OCI-LY7 (cell line): ENCODE results near the gene XPNPEP1. TPM values are rescaled to one million over a fixed set of nuclear protein-coding genes. Genes with fewer than 3 reads are reported as not detected.

ENCODE experiments used
- BruUV-seq: library from RNA; stranded (reverse); fragments of 400-500 nt; replicated peaks from 2 replicates; lab custom pipeline; 2021; lab: Mats Ljungman, UMichigan
- CTCF ChIA-PET: fragments of 300-600 bp; sonication (Branson Sonifier 250); formaldehyde crosslinking; loops from one replicate; lab custom pipeline; 2022; ENCODE audit warnings: antibody characterized with exemption; ENCODE audit not compliant: unreplicated experiment; lab: Charles Lee
- POLR2A ChIA-PET: fragments of 300-600 bp; sonication (Branson Sonifier 250); formaldehyde crosslinking; loops from one replicate; lab custom pipeline; 2022; ENCODE audit warnings: antibody characterized with exemption; lab: Charles Lee
- DNase-seq: peaks from one replicate; pipeline ENCODE4 v3.0.0-alpha.2; 2015; ENCODE audit warnings: low spot score
- H2AFZ ChIP-seq: fragments of 200-600 bp; sonication (generic), shearing (Covaris generic); 2 replicates; pipeline ENCODE4 v1.6.1; 2014; ENCODE audit warnings: mild to moderate bottlenecking, antibody characterized with exemption, low read length, moderate library complexity
- H3K27ac ChIP-seq: fragments of 200-600 bp; sonication (generic); 2 replicates; pipeline ENCODE4 v1.5.1; 2014; ENCODE audit warnings: mixed run types, low read depth, mild to moderate bottlenecking, moderate library complexity, low read length, inconsistent platforms; ENCODE audit not compliant: poor library complexity, severe bottlenecking
- H3K36me3 ChIP-seq: fragments of 200-600 bp; sonication (generic); 2 replicates; pipeline ENCODE4 v1.6.1; 2014; ENCODE audit warnings: mild to moderate bottlenecking, antibody characterized with exemption, low read length, moderate library complexity, mixed read lengths; ENCODE audit not compliant: insufficient read depth
- H3K4me1 ChIP-seq: fragments of 200-600 bp; sonication (generic); 2 replicates; pipeline ENCODE4 v1.5.1; 2014; ENCODE audit warnings: mild to moderate bottlenecking, low read length; ENCODE audit not compliant: insufficient read depth, poor library complexity, severe bottlenecking
- H3K4me2 ChIP-seq: fragments of 200-600 bp; sonication (generic); 2 replicates; pipeline ENCODE4 v1.6.1; 2014; ENCODE audit warnings: mild to moderate bottlenecking, low read length
- H3K4me3 ChIP-seq: fragments of 200-600 bp; sonication (generic); 2 replicates; pipeline ENCODE4 v1.5.1; 2014; ENCODE audit warnings: mild to moderate bottlenecking, low read depth, low read length; ENCODE audit not compliant: poor library complexity, severe bottlenecking
- H3K79me2 ChIP-seq: fragments of 200-600 bp; sonication (generic); 2 replicates; pipeline ENCODE4 v1.6.1; 2016; ENCODE audit warnings: low read depth, mild to moderate bottlenecking, low read length, moderate library complexity, mixed read lengths; ENCODE audit not compliant: insufficient read depth
- H3K9me2 ChIP-seq: fragments of 200-600 bp; sonication (generic); 2 replicates; pipeline ENCODE4 v1.6.1; 2016; ENCODE audit warnings: mild to moderate bottlenecking, low read length, mixed read lengths; ENCODE audit not compliant: insufficient read depth
- H3K9me3 ChIP-seq: fragments of 200-600 bp; sonication (generic); 2 replicates; pipeline ENCODE4 v1.6.1; 2014; ENCODE audit warnings: mild to moderate bottlenecking, mixed run types, low read length, mixed read lengths
- H4K20me1 ChIP-seq: fragments of 200-600 bp; sonication (generic); 2 replicates; pipeline ENCODE4 v1.6.1; 2014; ENCODE audit warnings: mild to moderate bottlenecking, antibody characterized with exemption, low read length, moderate library complexity, mixed read lengths; ENCODE audit not compliant: insufficient read depth
- EZH2phosphoT487 ChIP-seq: fragments of 200-600 bp; sonication (generic); IDR thresholded peaks from 2 replicates; pipeline ENCODE4 v1.6.1; 2018; ENCODE audit warnings: low read depth, borderline replicate concordance, mild to moderate bottlenecking, mixed run types, antibody characterized with exemption, low read length, moderate library complexity, mixed read lengths
- intact Hi-C: fragments of 100-400 bp; cut with micrococcal nuclease; formaldehyde crosslinking; loops from one replicate; pipeline ENCODE4 v1.10.0; 2022; ENCODE audit not compliant: unreplicated experiment
- total RNA-seq, 2 experiments: library from RNA; depleted of rRNA in 1 of 2; stranded (reverse); fragments of >200 nt in 1 of 2; shearing (Covaris generic) in 1 of 2; gene quantifications; 2 replicates each; pipeline ENCODE4 v1.2.3, GENCODE V29; 2014 to 2022
- TF ChIP-seq, protein P1 (sequence below): fragments of 200-600 bp; sonication (generic); conservative IDR thresholded peaks from 2 replicates; pipeline ENCODE4 v1.5.1; 2014; ENCODE audit warnings: mild to moderate bottlenecking, antibody characterized with exemption, low read length, moderate library complexity, mixed read lengths

Gene XPNPEP1
- total RNA-seq, 2 experiments from 2014 or later = 136 to 237 TPM

DNA sequence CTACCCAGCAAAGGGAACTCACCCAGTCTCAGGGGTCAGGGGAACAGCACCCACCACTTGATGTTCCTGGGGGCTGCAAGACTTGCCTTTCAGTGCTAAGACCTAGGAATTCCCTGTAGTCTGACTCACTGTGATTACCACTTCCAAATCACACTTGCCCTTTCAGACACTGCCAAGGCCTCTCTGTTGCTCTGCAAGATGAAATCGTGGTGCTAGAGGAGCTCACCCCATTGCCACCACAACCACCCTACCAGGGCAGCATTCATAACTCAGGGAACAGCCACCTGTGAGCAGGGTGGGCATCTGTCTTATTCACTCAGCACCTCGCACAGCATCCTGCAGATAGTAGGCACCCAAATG is 36.5 kb downstream of the XPNPEP1 start:
- no TSS peak for BruUV-seq
- Histone ChIP-seq H3K9me2 (no peaks in the 10 kb centered on the region), H3K27ac (no peak overlapping the region), H3K4me1 (peaks cover 23% of the 10 kb centered on the region), H2AFZ (no peak overlapping the region), H3K4me3 (no peak overlapping the region), H3K79me2 (no peaks in the 10 kb centered on the region), H4K20me1 (no peaks in the 10 kb centered on the region; the same call in 1 of the 2 replicates), H3K4me2 (no peak overlapping the region), H3K36me3 (peaks cover 99% of the 10 kb centered on the region), H3K9me3 (no peaks in the 10 kb centered on the region)
- no peak for TF ChIP-seq EZH2phosphoT487
- TF ChIP-seq, protein P1, sequence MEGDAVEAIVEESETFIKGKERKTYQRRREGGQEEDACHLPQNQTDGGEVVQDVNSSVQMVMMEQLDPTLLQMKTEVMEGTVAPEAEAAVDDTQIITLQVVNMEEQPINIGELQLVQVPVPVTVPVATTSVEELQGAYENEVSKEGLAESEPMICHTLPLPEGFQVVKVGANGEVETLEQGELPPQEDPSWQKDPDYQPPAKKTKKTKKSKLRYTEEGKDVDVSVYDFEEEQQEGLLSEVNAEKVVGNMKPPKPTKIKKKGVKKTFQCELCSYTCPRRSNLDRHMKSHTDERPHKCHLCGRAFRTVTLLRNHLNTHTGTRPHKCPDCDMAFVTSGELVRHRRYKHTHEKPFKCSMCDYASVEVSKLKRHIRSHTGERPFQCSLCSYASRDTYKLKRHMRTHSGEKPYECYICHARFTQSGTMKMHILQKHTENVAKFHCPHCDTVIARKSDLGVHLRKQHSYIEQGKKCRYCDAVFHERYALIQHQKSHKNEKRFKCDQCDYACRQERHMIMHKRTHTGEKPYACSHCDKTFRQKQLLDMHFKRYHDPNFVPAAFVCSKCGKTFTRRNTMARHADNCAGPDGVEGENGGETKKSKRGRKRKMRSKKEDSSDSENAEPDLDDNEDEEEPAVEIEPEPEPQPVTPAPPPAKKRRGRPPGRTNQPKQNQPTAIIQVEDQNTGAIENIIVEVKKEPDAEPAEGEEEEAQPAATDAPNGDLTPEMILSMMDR = no peak
- POLR2A ChIA-PET = interaction anchor here (1.8 kb wide), 1 partner anchor 23 kb away, joined by 4 read pairs; no protein-coding TSS in a partner anchor
- intact Hi-C loops = no loop called here
- CTCF ChIA-PET = interaction anchor here (0.9 kb wide), 1 partner anchor 24 kb away, joined by 3 read pairs; no protein-coding TSS in a partner anchor
- no peak for DNase-seq

DNA sequence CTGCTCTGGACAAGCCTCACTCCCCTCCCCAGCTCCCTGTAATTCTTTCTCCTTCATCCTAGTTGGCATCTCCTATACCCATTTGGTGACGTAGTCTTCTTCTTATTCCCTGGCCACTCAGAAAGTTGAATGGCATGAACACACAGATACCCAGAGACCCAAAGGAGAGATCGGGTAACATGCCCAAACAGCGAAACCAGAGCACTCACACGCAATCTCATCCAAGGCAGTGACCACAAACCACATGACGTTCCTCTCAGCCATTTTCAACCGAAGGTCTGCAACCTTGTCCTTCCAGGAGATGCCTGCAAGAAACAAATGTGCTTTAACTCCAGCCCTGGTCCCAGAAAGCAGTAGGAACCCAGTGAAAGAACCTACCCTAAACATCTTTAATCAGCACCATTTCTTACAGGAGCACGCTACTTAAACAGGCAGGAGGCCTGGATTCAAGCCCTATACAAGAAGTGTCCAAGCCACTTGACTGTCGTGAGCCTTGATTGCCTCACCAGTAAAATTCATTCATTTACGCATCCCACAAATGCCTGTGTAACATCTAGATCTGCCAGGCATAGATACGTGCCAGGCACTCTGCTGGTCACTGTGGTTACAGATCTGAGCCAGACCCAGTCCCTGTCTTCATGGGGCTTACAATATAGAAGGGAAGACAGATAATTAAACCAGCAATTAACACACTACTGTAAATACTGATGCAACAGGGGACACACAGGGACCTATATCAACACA is 37.1 kb downstream of the XPNPEP1 start:
- TF ChIP-seq, protein P1 = no peak
- TF ChIP-seq EZH2phosphoT487 = no peak
- POLR2A ChIA-PET = no interaction called here
- no peak overlapping the region for H3K4me3 ChIP-seq
- H3K9me3 ChIP-seq = no peaks in the 10 kb centered on the region
- no peaks in the 10 kb centered on the region for H3K79me2 ChIP-seq
- no peak overlapping the region for H2AFZ ChIP-seq
- CTCF ChIA-PET = no interaction called here
- H3K4me2 ChIP-seq = no peak overlapping the region
- no TSS peak for BruUV-seq
- H3K9me2 ChIP-seq = no peaks in the 10 kb centered on the region
- H4K20me1 ChIP-seq = no peaks in the 10 kb centered on the region; the same call in 1 of the 2 replicates
- peaks cover 99% of the 10 kb centered on the region for H3K36me3 ChIP-seq
- intact Hi-C loops = no loop called here
- no peak overlapping the region for H3K27ac ChIP-seq
- H3K4me1 ChIP-seq = peaks cover 23% of the 10 kb centered on the region
- no peak for DNase-seq
